IPS-20b (cell line): ENCODE results near the gene P2RX3.

Experiments used
- H3K27ac ChIP-seq: one replicate; pipeline ENCODE4 v1.5.1; 2013; ENCODE audit warnings: low read length
- H3K27me3 ChIP-seq: 2 replicates; pipeline ENCODE4 v1.6.1; 2013; ENCODE audit warnings: mild to moderate bottlenecking, low read length, inconsistent platforms; ENCODE audit not compliant: insufficient read depth
- H3K36me3 ChIP-seq: 2 replicates; pipeline ENCODE4 v1.6.1; 2013; ENCODE audit warnings: low read depth, mild to moderate bottlenecking, inconsistent platforms, low read length, moderate library complexity; ENCODE audit not compliant: insufficient read depth
- H3K4me1 ChIP-seq: 2 replicates; pipeline ENCODE4 v1.6.1; 2013; ENCODE audit warnings: mild to moderate bottlenecking, control low read depth, inconsistent platforms, low read length, moderate library complexity; ENCODE audit not compliant: insufficient read depth
- H3K4me3 ChIP-seq: 2 replicates; pipeline ENCODE4 v1.5.1; 2013; ENCODE audit warnings: mild to moderate bottlenecking, low read length, inconsistent platforms
- H3K9ac ChIP-seq: 2 replicates; pipeline ENCODE4 v1.6.1; 2013; ENCODE audit warnings: low read depth, mild to moderate bottlenecking, inconsistent platforms, low read length, moderate library complexity
- H3K9me3 ChIP-seq: 2 replicates; pipeline ENCODE4 v1.6.1; 2013; ENCODE audit warnings: mild to moderate bottlenecking, low read depth, low read length, inconsistent platforms; ENCODE audit not compliant: insufficient read depth

P2RX3 gene

DNA sequence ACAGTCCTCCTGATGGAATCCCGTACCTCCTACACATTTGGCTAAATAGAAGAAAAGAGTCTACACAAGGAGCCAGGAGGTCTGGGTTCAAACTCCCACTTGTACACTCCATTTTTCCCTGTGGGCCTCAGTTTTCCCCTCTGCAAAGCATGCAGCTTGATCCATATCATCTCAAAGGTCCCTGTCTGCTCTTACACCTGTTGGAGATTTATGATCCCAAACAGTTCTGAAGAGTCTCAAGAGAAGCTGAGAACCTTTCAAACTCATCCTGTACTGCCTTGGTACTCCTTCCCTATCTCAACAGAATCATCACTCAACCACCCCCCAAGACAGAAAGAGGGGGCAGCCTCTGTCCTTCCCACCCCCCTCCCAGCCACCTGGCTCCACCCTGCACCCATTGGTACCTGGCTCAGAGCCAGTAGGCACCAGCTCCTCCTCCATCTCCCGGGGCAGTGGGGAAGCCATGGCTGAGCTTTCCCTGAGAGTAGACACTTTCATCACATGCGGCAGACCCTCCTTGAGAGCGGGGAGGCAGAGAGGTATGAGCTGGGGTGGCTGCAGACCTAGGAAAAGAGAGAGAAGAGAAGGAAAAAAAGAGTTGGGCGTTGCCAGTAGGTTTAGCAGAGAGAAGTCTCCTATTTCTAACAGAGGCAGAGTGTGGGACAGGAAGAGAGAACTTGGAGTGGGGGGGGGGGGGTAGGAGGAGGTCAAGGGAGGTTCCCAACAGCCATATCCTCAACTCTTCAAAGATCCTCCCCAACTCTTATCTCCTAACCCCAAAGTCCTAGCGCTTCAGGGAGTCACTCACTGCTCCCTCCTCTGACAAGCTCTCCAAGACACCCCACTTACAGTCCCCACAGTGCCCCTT is 16.5 kb upstream of the P2RX3 start:
- Histone ChIP-seq H3K27me3 (no peaks in the 10 kb centered on the region), H3K9ac (no peak overlapping the region), H3K27ac (no peak overlapping the region), H3K4me1 (peaks cover 30% of the 10 kb centered on the region), H3K9me3 (no peaks in the 10 kb centered on the region), H3K4me3 (peak overlapping the region; percentile 88; the same call in 1 of the 2 replicates), H3K36me3 (peaks cover 60% of the 10 kb centered on the region)

DNA sequence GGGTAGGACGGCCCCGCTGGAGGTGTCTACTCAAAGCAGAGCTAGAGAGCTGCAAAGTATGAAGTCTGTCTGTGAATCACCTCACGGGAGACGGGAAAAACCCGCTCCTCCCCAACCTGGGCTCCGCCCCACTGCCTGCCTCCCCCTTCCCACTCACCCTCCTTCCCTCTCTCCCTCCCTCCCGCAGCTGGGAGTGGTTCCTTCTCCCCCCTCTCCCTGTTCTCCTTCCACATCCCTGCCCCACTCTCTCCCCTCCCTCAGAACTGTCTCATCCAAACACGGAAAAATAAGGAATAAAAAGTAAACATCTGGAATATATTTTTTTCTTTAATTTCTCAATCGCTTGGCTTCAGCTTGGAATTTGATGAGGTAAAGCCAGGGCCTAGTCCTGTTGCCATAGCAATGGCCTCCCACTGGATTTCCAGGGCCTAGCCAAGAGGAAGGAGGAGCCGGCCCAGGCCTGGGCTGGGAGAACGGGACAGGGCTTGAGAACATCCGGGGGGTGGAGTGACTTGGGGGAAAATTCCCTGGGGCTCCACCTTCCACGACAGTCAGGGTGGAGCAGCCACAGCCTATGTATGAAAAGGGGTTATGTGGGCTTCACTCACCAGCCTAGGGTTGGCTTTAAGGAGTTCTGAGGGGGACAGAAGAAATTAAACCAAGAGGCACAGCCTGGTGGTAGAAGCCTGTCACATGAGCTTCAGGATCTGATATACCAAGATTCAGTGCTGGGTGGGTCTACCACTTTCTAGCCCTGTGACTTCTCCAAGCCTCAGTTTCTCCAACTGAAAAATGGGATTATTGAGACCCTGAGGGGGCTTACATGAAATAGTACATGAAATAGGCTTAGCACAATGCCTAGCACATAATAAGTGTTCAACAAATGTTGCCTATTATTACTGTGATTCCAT is 15.6 kb upstream of the P2RX3 start:
- peaks cover 30% of the 10 kb centered on the region for H3K4me1 ChIP-seq
- H3K4me3 ChIP-seq = peak overlapping the region; percentile 88
- no peak overlapping the region for H3K27ac ChIP-seq
- no peaks in the 10 kb centered on the region for H3K27me3 ChIP-seq
- peaks cover 60% of the 10 kb centered on the region for H3K36me3 ChIP-seq
- H3K9ac ChIP-seq = peak overlapping the region; percentile 91; the same call in 1 of the 2 replicates
- no peaks in the 10 kb centered on the region for H3K9me3 ChIP-seq

DNA sequence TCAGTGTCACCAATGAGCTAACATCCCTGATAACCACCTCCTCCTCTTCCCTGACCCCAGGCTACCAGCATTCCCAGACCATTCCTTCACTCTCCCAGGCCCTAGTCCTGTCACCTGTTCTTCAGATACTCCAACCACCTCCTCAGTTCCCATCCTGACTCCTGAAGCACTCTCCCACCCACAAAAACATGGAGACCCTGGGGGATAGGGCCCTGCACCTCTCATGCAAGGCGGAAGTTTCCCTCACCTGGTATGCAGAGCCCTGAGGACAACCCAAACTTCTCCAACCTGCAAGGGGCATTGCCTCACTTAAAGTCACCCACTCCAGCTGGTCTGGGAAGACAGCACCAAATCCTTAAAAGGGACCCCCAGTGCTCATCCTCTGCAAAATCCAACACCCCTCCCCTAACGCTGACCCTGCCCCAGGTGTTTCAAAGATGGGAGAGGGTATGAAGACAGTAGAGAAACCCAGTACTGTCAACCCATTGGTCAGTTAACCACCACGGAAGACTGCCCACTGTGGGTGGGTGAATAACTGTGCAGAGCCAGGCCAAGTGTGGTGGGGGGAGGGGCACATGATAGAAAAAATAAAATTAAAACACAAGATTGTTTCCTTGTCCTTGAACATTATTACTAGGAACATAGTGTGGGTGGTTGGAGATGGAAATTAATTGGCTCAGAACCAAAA is 14.8 kb upstream of the P2RX3 start:
- H3K27ac ChIP-seq = peak overlapping the region; percentile 75
- H3K9ac ChIP-seq = peak overlapping the region; percentile 91
- no peaks in the 10 kb centered on the region for H3K9me3 ChIP-seq
- peaks cover 30% of the 10 kb centered on the region for H3K4me1 ChIP-seq
- H3K4me3 ChIP-seq = peak overlapping the region; percentile 88
- H3K27me3 ChIP-seq = no peaks in the 10 kb centered on the region
- H3K36me3 ChIP-seq = peaks cover 60% of the 10 kb centered on the region

DNA sequence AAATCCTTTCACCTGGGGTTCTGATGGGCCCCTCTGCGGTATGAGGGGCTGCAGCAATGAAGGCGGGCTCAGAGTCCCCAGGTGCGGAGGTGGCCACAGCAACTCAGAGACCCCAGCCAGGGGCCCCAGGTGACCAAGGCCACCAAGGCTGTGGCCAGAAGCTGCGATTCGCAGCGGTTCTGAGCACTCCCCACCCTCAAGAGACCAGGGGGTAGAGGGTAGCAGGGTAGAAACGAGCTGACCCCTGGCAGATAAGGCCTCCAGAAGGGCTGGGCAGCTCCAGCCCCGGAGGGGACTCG is 14.3 kb upstream of the P2RX3 start:
- Histone ChIP-seq H3K36me3 (peaks cover 61% of the 10 kb centered on the region), H3K4me1 (peaks cover 30% of the 10 kb centered on the region), H3K27ac (peak overlapping the region; percentile 75)

DNA sequence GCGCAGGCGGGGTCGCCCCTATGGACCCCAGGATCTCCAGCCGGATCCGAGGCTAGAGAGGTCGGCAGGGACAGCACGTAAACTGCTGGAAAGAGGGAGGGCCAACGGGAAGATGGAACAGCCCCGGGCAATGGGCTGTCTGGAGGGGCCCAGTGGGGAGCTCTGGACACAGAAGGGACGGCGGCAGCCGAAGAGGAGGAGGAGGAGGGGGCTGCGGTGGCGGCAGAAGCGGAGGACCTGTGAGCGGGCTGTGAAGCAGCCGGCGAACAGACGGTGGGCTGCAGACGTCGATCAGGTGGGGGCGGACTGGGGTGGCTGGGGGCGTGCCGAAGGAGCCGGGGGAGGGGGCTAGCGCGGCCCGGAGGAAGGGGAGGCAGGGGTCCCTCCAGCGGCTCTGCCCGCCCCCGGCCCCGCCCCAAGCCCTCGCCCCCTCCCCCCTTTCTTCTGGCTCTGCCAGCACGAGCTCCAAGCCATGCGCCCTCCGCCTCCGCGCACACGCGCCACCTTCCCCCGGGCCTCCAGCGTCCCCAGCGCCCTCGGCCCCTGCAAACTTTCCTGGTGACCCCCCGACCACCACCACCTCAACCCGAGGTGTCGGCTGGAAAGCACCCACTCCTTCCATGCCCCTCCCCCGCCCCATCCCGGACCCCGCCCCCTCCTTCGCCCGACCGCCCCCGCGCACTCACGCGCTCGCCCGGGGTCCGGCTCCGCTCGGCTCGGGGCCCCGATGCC is 13.8 kb upstream of the P2RX3 start:
- Histone ChIP-seq H3K4me1 (peaks cover 30% of the 10 kb centered on the region), H3K36me3 (peaks cover 62% of the 10 kb centered on the region), H3K4me3 (peak overlapping the region; percentile 88), H3K27me3 (no peaks in the 10 kb centered on the region), H3K27ac (peak overlapping the region; percentile 75), H3K9me3 (no peaks in the 10 kb centered on the region), H3K9ac (peak overlapping the region; percentile 91)

More for the DNA sequence above, 14.3 kb upstream of the P2RX3 start:
- H3K9ac ChIP-seq = peak overlapping the region; percentile 91
- peak overlapping the region; percentile 88 for H3K4me3 ChIP-seq
- H3K27me3 ChIP-seq = no peaks in the 10 kb centered on the region
- no peaks in the 10 kb centered on the region for H3K9me3 ChIP-seq

DNA sequence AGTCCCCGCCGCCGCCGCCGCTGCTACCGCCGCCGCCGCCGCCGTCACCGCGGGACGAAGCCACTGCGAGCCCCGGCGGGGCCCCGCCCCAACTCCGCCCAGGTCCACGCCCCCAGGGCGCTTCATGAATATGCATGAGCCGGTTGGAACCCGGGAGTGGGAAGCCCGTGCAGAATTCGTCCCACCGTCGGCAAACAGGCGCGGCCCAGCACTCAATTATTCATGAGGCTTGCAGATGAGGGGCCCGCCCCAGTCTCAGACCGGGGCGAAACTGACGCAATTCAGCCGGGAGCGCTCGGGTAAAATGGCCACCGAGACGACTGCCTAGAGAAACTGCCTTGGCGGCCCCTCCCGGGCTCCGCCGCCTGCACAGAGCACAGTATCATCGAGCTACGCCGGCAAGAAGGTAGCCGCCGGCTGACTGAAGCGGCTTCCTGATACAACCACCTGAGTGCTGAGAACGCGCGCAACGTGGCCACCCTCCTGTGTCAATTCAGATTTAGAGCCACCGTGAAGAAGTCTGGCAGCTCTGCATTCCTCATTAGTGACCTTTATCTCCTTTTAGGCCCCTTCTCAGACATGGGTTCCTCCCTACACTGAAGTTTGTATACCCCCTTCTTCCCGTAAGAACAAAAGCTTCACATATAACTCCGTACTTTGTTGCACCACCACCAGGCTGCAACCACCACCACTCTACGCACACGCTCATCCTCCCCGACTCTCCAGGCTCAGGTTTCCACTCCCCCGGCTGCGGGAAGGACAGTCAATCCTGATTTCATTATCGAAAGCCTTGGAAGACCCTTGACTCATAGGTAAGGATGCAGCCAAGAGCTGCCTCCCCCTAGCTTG is 13.0 kb upstream of the P2RX3 start, which contains the start of gene TNKS1BP1:
TNKS1BP1 (minus strand) TSS at position 67 of the 849 bp plus-strand sequence. CDS start 3,067 bp downstream, outside the sequence.
- Histone ChIP-seq H3K36me3 (peaks cover 64% of the 10 kb centered on the region), H3K27me3 (no peaks in the 10 kb centered on the region), H3K27ac (peak within 1 kb of the TSS; percentile 98), H3K4me3 (peak within 1 kb of the TSS; percentile 88), H3K9me3 (no peaks in the 10 kb centered on the region), H3K4me1 (peaks cover 30% of the 10 kb centered on the region), H3K9ac (peak within 1 kb of the TSS; percentile 93)

DNA sequence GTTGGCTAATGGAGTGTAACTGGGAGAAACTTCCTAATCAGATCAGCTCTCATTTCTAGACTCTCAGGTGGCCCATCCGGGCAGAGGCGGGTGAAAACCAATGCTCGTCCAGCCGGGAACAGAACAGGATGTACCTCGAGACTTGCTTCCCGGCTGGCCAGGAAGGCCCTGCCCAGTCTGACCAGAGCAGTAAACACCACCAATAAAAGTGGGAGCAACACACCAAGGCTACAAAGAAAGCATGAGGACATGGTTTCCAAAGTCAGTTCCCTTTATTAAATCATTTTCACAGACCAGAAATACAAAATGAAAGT is 12.5 kb upstream of the P2RX3 start:
- peak overlapping the region; percentile 93 for H3K9ac ChIP-seq
- peaks cover 64% of the 10 kb centered on the region for H3K36me3 ChIP-seq
- no peaks in the 10 kb centered on the region for H3K27me3 ChIP-seq
- peak overlapping the region; percentile 98 for H3K27ac ChIP-seq
- peaks cover 30% of the 10 kb centered on the region for H3K4me1 ChIP-seq
- no peaks in the 10 kb centered on the region for H3K9me3 ChIP-seq
- peak overlapping the region; percentile 74 for H3K4me3 ChIP-seq

DNA sequence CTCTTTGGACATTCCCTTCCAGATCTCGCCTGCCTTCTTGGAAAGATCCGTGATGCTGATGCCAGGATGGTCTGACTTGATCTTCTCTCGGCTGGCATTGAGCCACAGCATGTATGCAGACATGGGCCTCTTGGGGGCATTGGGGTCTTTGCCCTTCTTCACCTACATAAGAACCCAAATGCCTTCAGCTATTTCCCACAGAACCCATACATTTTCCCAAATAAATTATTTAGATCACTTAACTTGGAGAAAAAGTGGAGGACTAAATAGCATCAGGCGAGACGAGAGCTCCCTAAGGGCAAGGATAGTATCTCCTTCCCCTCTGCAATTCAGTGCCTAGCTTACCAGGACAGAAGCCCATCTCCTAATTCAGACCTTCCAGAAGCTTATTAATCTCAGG is 10.4 kb upstream of the P2RX3 start:
- Histone ChIP-seq H3K4me1 (peaks cover 17% of the 10 kb centered on the region), H3K4me3 (no peak overlapping the region), H3K27ac (no peak overlapping the region), H3K36me3 (peaks cover 72% of the 10 kb centered on the region), H3K9me3 (no peaks in the 10 kb centered on the region), H3K27me3 (no peaks in the 10 kb centered on the region), H3K9ac (no peak overlapping the region; the same call in 1 of the 2 replicates)

DNA sequence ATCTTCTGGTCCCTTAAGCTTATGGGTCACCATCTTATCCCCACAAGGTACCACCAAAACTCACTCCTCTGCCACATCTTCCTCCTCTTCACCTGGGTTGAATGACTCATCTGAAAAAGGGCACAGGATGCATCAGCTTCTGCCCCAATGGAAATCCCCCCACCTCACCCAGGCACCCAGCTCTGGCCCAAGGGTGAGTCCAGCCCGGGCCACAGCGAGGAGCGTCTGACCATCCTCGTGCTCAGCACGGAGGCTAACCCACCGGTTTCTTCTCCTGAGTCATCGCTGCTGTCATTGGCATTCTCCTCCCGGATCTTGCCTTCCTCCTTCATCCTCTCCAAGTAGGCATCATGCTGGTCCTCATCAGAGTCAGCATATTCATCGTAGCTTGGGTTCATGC is 8.1 kb upstream of the P2RX3 start:
- no peaks in the 10 kb centered on the region for H3K27me3 ChIP-seq
- H3K36me3 ChIP-seq = peaks cover 95% of the 10 kb centered on the region
- no peak overlapping the region for H3K4me3 ChIP-seq
- no peak overlapping the region for H3K27ac ChIP-seq
- H3K9ac ChIP-seq = no peak overlapping the region
- no peaks in the 10 kb centered on the region for H3K9me3 ChIP-seq
- H3K4me1 ChIP-seq = peaks cover 16% of the 10 kb centered on the region

DNA sequence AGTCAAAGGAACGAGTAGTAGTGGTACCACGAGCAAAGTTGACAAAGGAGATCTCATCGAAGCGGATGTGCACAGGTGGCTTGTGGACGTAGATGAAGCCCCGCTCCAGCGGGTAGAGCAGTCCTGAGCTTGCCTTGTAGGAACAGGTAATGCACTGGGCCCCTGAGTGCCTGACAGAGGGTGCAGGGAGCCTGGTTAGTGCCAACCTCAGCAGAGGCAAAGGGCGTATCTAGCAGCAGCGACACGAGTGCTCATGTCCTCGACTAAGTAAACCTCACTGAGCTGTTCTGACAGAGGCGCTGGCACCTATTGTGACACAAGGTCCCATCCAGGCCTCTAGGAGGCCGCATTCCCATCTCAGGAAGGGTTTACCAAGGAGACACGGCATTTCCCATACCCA is 6.4 kb upstream of the P2RX3 start:
- Histone ChIP-seq H3K4me3 (no peak overlapping the region), H3K9ac (no peak overlapping the region), H3K36me3 (peaks cover 83% of the 10 kb centered on the region), H3K27me3 (no peaks in the 10 kb centered on the region), H3K27ac (no peak overlapping the region), H3K4me1 (peaks cover 10% of the 10 kb centered on the region), H3K9me3 (no peaks in the 10 kb centered on the region)
